HCT116 (cell line): ENCODE measurements around the gene CLEC16A. TPM values are rescaled to one million over a fixed set of nuclear protein-coding genes. Genes with fewer than 3 reads are reported as not detected.

Experiments
- ATAC-seq: fragments of 200-7000 bp; cut with Tn5 transposase; 2 replicates; pipeline ENCODE4 v1.9.1; 2020; ENCODE audit warnings: mild to moderate bottlenecking, moderate library complexity
- BruUV-seq: library from RNA; stranded (reverse); fragments of 400-500 nt; replicated peaks from 2 replicates; lab custom pipeline; 2021; lab: Mats Ljungman, UMichigan
- CTCF ChIA-PET: fragments of 300-600 bp; sonication (Branson Sonifier 250); formaldehyde crosslinking; loops from one replicate; lab custom pipeline; 2021; ENCODE audit warnings: antibody characterized with exemption; lab: Charles Lee
- POLR2A ChIA-PET: fragments of 300-600, 350-600 bp; sonication (Branson Sonifier 250); formaldehyde crosslinking; loops from one replicate; lab custom pipeline; 2021; ENCODE audit warnings: antibody characterized with exemption; lab: Charles Lee
- RAD21 ChIA-PET, 2 experiments: fragments of 300-600 bp; sonication (Branson Sonifier 250); formaldehyde crosslinking; loops; one replicate each; lab custom pipeline; 2023; ENCODE audit warnings: low total read pairs in 2 of 2; ENCODE audit not compliant: uncharacterized antibody in 2 of 2, unreplicated experiment in 2 of 2, low non-redundant PET in 1 of 2; lab: Charles Lee
- DNase-seq: peaks from one replicate; pipeline ENCODE4 v3.0.0-alpha.2; 2010; ENCODE audit warnings: low read depth, low spot score
- H2AFZ ChIP-seq: fragments of 200-600 bp; shearing (Covaris generic), sonication (generic); 2 replicates; pipeline ENCODE4 v1.6.1; 2017; ENCODE audit warnings: low read depth, mixed run types, mixed read lengths, antibody characterized with exemption, low read length; ENCODE audit not compliant: poor library complexity, severe bottlenecking
- H3K27ac ChIP-seq: 2 replicates; pipeline ENCODE4 v1.5.1; 2012; ENCODE audit warnings: low read depth, low read length
- H3K27me3 ChIP-seq: fragments of 200-600 bp; sonication (generic); 2 replicates; pipeline ENCODE4 v1.6.1; 2016; ENCODE audit warnings: mixed run types, low read length, mixed read lengths; ENCODE audit not compliant: insufficient read depth
- H3K36me3 ChIP-seq, 2 experiments: fragments of 200-500 bp in 1 of 2; fragments of 200-600 bp in 1 of 2; sonication (Bioruptor generic) in 1 of 2; sonication (generic) in 1 of 2; 2 replicates each; pipeline versions ENCODE4 v1.5.1 to v1.6.1; 2014 to 2016; ENCODE audit warnings: low read length in 2 of 2, inconsistent platforms in 1 of 2, mixed read lengths in 1 of 2, mixed run types in 1 of 2; ENCODE audit not compliant: insufficient read depth in 2 of 2, control insufficient read depth in 1 of 2
- H3K4me1 ChIP-seq, 2 experiments: fragments of 200-600 bp in 1 of 2; sonication (generic) in 1 of 2; 2 replicates each; pipeline versions ENCODE4 v1.5.1 to v1.6.1; 2012 to 2017; ENCODE audit warnings: low read length in 2 of 2, inconsistent platforms in 1 of 2, mild to moderate bottlenecking in 1 of 2, mixed read lengths in 1 of 2, mixed run types in 1 of 2, moderate library complexity in 1 of 2; ENCODE audit not compliant: insufficient read depth in 2 of 2, control insufficient read depth in 1 of 2
- H3K4me2 ChIP-seq: fragments of 200-600 bp; sonication (generic); 2 replicates; pipeline ENCODE4 v1.6.1; 2017; ENCODE audit warnings: mixed run types, low read length, mixed read lengths
- H3K4me3 ChIP-seq, 2 experiments: fragments of 200-600 bp in 1 of 2; sonication (generic) in 1 of 2; replicated peaks in 1 of 2; 2 replicates each; pipeline ENCODE4 v1.5.1; 2011 to 2016; ENCODE audit warnings: low read length in 2 of 2, control low read depth in 1 of 2, low read depth in 1 of 2, mild to moderate bottlenecking in 1 of 2, mixed read lengths in 1 of 2, mixed run types in 1 of 2
- H3K79me2 ChIP-seq: fragments of 200-600 bp; sonication (generic); 2 replicates; pipeline ENCODE4 v1.6.1; 2017; ENCODE audit warnings: mild to moderate bottlenecking, mixed run types, low read length, moderate library complexity, mixed read lengths; ENCODE audit not compliant: insufficient read depth
- H3K9ac ChIP-seq: fragments of 200-600 bp; sonication (generic); 2 replicates; pipeline ENCODE4 v1.6.1; 2016; ENCODE audit warnings: low read length, mixed read lengths
- H3K9me2 ChIP-seq: fragments of 200-600 bp; sonication (generic), shearing (Covaris generic); 2 replicates; pipeline ENCODE4 v1.6.1; 2017; ENCODE audit warnings: mixed run types, mild to moderate bottlenecking, moderate library complexity; ENCODE audit not compliant: insufficient read depth
- H3K9me3 ChIP-seq, 2 experiments: fragments of 200-500 bp in 1 of 2; fragments of 200-600 bp in 1 of 2; sonication (Bioruptor generic) in 1 of 2; sonication (generic) in 1 of 2; 2 replicates each; pipeline ENCODE4 v1.6.1; 2014 to 2017; ENCODE audit warnings: low read length in 2 of 2, mixed read lengths in 2 of 2, inconsistent platforms in 1 of 2, low read depth in 1 of 2, mild to moderate bottlenecking in 1 of 2, mixed run types in 1 of 2, moderate library complexity in 1 of 2; ENCODE audit not compliant: control insufficient read depth in 1 of 2, insufficient read depth in 1 of 2
- H4K20me1 ChIP-seq: fragments of 200-600 bp; sonication (generic), shearing (Covaris generic); 2 replicates; pipeline ENCODE4 v1.6.1; 2017; ENCODE audit warnings: mixed run types, mild to moderate bottlenecking, moderate library complexity; ENCODE audit not compliant: insufficient read depth
- CBX3 ChIP-seq: IDR thresholded peaks from 2 replicates; pipeline ENCODE4 v1.6.1; 2012; ENCODE audit warnings: low read depth
- CEBPB ChIP-seq: IDR thresholded peaks from 2 replicates; pipeline ENCODE4 v1.6.1; 2012; ENCODE audit warnings: low read depth
- EGR1 ChIP-seq: IDR thresholded peaks from 2 replicates; pipeline ENCODE4 v1.6.1; 2012; ENCODE audit warnings: low read depth
- ELF1 ChIP-seq: IDR thresholded peaks from 2 replicates; pipeline ENCODE4 v1.6.1; 2012; ENCODE audit warnings: low read depth, borderline replicate concordance
- EZH2 ChIP-seq: fragments of 200-600 bp; sonication (generic); IDR thresholded peaks from 2 replicates; pipeline ENCODE4 v1.6.1; 2017; ENCODE audit warnings: antibody characterized with exemption, mixed run types
- EZH2phosphoT487 ChIP-seq: fragments of 200-600 bp; IDR thresholded peaks from 2 replicates; pipeline ENCODE4 v1.6.1; 2018; ENCODE audit warnings: antibody characterized with exemption, borderline replicate concordance
- FOSL1 ChIP-seq: IDR thresholded peaks from 2 replicates; pipeline ENCODE4 v1.6.1; 2012; ENCODE audit warnings: low read depth
- POLR2A ChIP-seq: IDR thresholded peaks from 2 replicates; pipeline ENCODE4 v1.7.0; 2011; ENCODE audit warnings: borderline replicate concordance; ENCODE audit not compliant: insufficient read depth, insufficient read length; ENCODE audit errors: extremely low read depth
- POLR2AphosphoS5 ChIP-seq: IDR thresholded peaks from 2 replicates; pipeline ENCODE4 v1.6.1; 2011; ENCODE audit warnings: mild to moderate bottlenecking, low read depth, low read length, moderate library complexity
- RAD21 ChIP-seq: IDR thresholded peaks from 2 replicates; pipeline ENCODE4 v1.6.1; 2012; ENCODE audit warnings: low read depth, mild to moderate bottlenecking
- SP1 ChIP-seq: IDR thresholded peaks from 2 replicates; pipeline ENCODE4 v1.6.1; 2012; ENCODE audit warnings: low read depth
- SRF ChIP-seq: IDR thresholded peaks from 2 replicates; pipeline ENCODE4 v1.6.1; 2012; ENCODE audit warnings: low read depth
- ZFX ChIP-seq: fragments of 450-650 bp; IDR thresholded peaks from 2 replicates; pipeline ENCODE4 v1.6.1; 2017
- intact Hi-C: fragments of 100-400 bp; cut with micrococcal nuclease; formaldehyde crosslinking; loops from 2 replicates; pipeline ENCODE4 v1.10.0; 2022
- total RNA-seq: library from RNA; stranded (reverse); gene quantifications from one replicate; pipeline ENCODE4 v1.2.1, GENCODE V29; 2021; ENCODE audit not compliant: unreplicated experiment
- TF ChIP-seq, protein P1 (sequence below), 3 experiments: fragments of 200-600 bp in 1 of 3; sonication (generic) in 1 of 3; IDR thresholded peaks in 2 of 3; conservative IDR thresholded peaks in 1 of 3; 2 replicates each; pipeline ENCODE4 v1.5.1; 2012 to 2017; ENCODE audit warnings: low read depth in 2 of 3, low read length in 2 of 3, antibody characterized with exemption in 1 of 3, borderline replicate concordance in 1 of 3, control low read depth in 1 of 3, mild to moderate bottlenecking in 1 of 3, mixed read lengths in 1 of 3, mixed run types in 1 of 3, moderate library complexity in 1 of 3; ENCODE audit not compliant: insufficient read depth in 1 of 3
- TF ChIP-seq, protein P2 (sequence below): IDR thresholded peaks from 2 replicates; pipeline ENCODE4 v1.6.1; 2012
- TF ChIP-seq, protein P3 (sequence below): IDR thresholded peaks from 2 replicates; pipeline ENCODE4 v1.6.1; 2012; ENCODE audit warnings: low read depth
- TF ChIP-seq, protein P4 (sequence below): IDR thresholded peaks from 2 replicates; pipeline ENCODE4 v1.6.1; 2012

CLEC16A gene
- total RNA-seq, 1 experiment from 2014 or later = 18.0 TPM

DNA sequence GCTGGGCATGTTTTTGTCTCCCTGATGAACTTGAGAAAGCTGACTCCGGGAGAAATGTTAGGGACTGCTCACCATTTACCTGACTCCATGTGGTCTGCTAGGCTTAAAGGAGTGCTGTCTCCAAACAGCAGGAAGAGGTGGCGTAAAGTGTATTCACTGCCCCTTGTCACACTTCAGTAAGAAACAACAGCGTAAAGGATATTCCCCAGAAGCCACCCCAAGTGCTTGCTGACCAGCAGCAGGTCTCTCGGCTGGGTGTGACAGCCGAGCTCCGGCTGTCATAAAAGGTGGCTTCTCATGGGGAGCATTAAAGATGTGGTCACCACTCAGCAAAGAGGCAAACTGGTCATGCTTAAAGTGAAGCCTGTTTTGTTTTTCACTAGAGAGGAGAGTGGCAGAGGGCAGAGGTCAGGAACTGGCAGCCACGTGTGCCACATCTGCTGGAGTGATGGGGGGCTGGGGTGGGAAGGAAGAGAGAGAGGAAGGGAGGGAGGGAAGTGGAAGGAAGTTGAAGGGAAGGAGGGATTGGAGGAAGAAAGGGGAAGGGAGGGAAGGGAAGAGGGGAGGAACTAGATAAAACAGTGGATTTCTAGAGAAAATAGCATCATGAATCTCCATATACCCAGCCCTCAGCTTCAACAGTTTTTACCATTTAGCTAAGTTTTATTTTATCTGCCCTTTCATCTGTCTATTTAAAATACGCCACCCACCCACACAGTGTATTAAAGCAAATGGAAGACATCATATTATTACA, 119.3 kb downstream of the CLEC16A start:
- no peaks in the 10 kb centered on the region for H4K20me1 ChIP-seq
- DNase-seq (no peak), ATAC-seq (no peak)
- no peaks in the 10 kb centered on the region; a peak in 1 of 4 replicates for H3K36me3 ChIP-seq
- H3K27me3 ChIP-seq = no peaks in the 10 kb centered on the region
- no peak overlapping the region for H3K4me2 ChIP-seq
- BruUV-seq = no TSS peak
- intact Hi-C loops = no loop called here
- no peak overlapping the region for H3K4me3 ChIP-seq
- no peaks in the 10 kb centered on the region for H3K9me3 ChIP-seq
- TF ChIP-seq EZH2 (no peak), SRF (no peak)
- POLR2A ChIA-PET = no interaction called here
- H3K79me2 ChIP-seq = no peaks in the 10 kb centered on the region
- RAD21 ChIA-PET = no interaction called here
- H3K4me1 ChIP-seq = no peaks in the 10 kb centered on the region
- H3K9ac ChIP-seq = no peak overlapping the region
- CTCF ChIA-PET = no interaction called here
- no peaks in the 10 kb centered on the region for H3K9me2 ChIP-seq
- no peak overlapping the region for H2AFZ ChIP-seq
- H3K27ac ChIP-seq = no peak overlapping the region

DNA sequence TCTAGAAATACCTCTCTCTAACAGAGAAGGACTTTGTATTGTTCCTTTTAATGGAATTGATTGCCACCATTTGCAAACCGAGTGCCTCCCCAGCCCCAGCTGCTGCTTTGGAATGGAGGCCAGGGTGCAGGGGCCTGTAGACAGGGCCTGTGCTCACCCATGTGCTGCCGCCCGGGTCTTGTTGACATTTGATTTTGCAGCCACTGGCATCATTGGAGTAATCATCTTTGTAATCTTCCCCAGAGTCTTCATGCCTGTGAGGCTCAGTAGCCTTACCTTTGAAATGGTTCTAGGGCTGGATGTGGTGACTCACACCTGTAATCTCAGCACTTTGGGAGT, 119.8 kb downstream of the CLEC16A start:
- Histone ChIP-seq H2AFZ (no peak overlapping the region), H3K4me1 (no peaks in the 10 kb centered on the region), H3K4me2 (no peak overlapping the region), H3K9me3 (no peaks in the 10 kb centered on the region), H3K9me2 (no peaks in the 10 kb centered on the region), H3K27ac (no peak overlapping the region), H3K9ac (no peak overlapping the region), H3K79me2 (no peaks in the 10 kb centered on the region), H3K27me3 (no peaks in the 10 kb centered on the region), H3K36me3 (no peaks in the 10 kb centered on the region; a peak in 1 of 4 replicates), H4K20me1 (no peaks in the 10 kb centered on the region), H3K4me3 (no peak overlapping the region)
- DNase-seq = no peak
- ChIA-PET CTCF (no interaction called here), RAD21 (no interaction called here), POLR2A (no interaction called here)
- ATAC-seq = no peak
- intact Hi-C loops = no loop called here
- no TSS peak for BruUV-seq
- TF ChIP-seq ZFX (no peak), POLR2A (no peak), FOSL1 (no peak), POLR2AphosphoS5 (no peak), EZH2phosphoT487 (no peak), ELF1 (no peak), CBX3 (no peak), RAD21 (no peak), SP1 (no peak), CEBPB (no peak), EGR1 (no peak)
- TF ChIP-seq, protein P1, sequence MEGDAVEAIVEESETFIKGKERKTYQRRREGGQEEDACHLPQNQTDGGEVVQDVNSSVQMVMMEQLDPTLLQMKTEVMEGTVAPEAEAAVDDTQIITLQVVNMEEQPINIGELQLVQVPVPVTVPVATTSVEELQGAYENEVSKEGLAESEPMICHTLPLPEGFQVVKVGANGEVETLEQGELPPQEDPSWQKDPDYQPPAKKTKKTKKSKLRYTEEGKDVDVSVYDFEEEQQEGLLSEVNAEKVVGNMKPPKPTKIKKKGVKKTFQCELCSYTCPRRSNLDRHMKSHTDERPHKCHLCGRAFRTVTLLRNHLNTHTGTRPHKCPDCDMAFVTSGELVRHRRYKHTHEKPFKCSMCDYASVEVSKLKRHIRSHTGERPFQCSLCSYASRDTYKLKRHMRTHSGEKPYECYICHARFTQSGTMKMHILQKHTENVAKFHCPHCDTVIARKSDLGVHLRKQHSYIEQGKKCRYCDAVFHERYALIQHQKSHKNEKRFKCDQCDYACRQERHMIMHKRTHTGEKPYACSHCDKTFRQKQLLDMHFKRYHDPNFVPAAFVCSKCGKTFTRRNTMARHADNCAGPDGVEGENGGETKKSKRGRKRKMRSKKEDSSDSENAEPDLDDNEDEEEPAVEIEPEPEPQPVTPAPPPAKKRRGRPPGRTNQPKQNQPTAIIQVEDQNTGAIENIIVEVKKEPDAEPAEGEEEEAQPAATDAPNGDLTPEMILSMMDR (IDR thresholded peaks at IDR 0.05 in 2 of 3, conservative IDR thresholded peaks at IDR 0.05 in 1 of 3; ENCODE audit: borderline replicate concordance in 1 of 3, insufficient read depth in 1 of 3, low read depth in 2 of 3, low read length in 2 of 3) = no peak
- TF ChIP-seq, protein P2, sequence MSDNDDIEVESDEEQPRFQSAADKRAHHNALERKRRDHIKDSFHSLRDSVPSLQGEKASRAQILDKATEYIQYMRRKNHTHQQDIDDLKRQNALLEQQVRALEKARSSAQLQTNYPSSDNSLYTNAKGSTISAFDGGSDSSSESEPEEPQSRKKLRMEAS = no peak
- TF ChIP-seq, protein P3, sequence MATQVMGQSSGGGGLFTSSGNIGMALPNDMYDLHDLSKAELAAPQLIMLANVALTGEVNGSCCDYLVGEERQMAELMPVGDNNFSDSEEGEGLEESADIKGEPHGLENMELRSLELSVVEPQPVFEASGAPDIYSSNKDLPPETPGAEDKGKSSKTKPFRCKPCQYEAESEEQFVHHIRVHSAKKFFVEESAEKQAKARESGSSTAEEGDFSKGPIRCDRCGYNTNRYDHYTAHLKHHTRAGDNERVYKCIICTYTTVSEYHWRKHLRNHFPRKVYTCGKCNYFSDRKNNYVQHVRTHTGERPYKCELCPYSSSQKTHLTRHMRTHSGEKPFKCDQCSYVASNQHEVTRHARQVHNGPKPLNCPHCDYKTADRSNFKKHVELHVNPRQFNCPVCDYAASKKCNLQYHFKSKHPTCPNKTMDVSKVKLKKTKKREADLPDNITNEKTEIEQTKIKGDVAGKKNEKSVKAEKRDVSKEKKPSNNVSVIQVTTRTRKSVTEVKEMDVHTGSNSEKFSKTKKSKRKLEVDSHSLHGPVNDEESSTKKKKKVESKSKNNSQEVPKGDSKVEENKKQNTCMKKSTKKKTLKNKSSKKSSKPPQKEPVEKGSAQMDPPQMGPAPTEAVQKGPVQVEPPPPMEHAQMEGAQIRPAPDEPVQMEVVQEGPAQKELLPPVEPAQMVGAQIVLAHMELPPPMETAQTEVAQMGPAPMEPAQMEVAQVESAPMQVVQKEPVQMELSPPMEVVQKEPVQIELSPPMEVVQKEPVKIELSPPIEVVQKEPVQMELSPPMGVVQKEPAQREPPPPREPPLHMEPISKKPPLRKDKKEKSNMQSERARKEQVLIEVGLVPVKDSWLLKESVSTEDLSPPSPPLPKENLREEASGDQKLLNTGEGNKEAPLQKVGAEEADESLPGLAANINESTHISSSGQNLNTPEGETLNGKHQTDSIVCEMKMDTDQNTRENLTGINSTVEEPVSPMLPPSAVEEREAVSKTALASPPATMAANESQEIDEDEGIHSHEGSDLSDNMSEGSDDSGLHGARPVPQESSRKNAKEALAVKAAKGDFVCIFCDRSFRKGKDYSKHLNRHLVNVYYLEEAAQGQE = no peak
- TF ChIP-seq, protein P4, sequence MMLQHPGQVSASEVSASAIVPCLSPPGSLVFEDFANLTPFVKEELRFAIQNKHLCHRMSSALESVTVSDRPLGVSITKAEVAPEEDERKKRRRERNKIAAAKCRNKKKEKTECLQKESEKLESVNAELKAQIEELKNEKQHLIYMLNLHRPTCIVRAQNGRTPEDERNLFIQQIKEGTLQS = no peak
